Activated effector memory CD4-positive, alpha-beta T cell treated with Interleukin-2 at 50 U/mL for 16 hours (primary cell): ENCODE data around the gene EMID1.
"Not testable (repeated sequence)": the region's sequence is repeated elsewhere in the genome, so short reads cannot be mapped to it uniquely, and the experiment has no call there.

ENCODE experiments used
- DNase-seq: peaks from one replicate; pipeline ENCODE4 v3.0.0-alpha.2; 2020

Gene EMID1

GRCh38 chr22:29211466-29211865, 5.8 kb downstream of the EMID1 start:
- no peak for DNase-seq

GRCh38 chr22:29212743-29213142, 7.0 kb downstream of the EMID1 start:
- no peak for DNase-seq

GRCh38 chr22:29213493-29213892, 7.8 kb downstream of the EMID1 start:
- DNase-seq: no peak

GRCh38 chr22:29214232-29214631, 8.5 kb downstream of the EMID1 start:
- DNase-seq: no peak

GRCh38 chr22:29215012-29215860, 9.5 kb downstream of the EMID1 start:
- no peak for DNase-seq

- no peak for DNase-seq
Measured at GRCh38 chr22:29216011-29216872, 10.5 kb downstream of the EMID1 start.

- no peak for DNase-seq
Measured at GRCh38 chr22:29216873-29217666, 11.4 kb downstream of the EMID1 start.

GRCh38 chr22:29217827-29218757, 12.4 kb downstream of the EMID1 start:
- no peak for DNase-seq

- DNase-seq: no peak
Measured at GRCh38 chr22:29218758-29219408, 13.2 kb downstream of the EMID1 start.

- not testable (repeated sequence) for DNase-seq
Measured at GRCh38 chr22:29219409-29219782, 13.7 kb downstream of the EMID1 start.

- DNase-seq: no peak
Measured at GRCh38 chr22:29219881-29220670, 14.4 kb downstream of the EMID1 start.

GRCh38 chr22:29224121-29224858, 18.6 kb downstream of the EMID1 start:
- no peak for DNase-seq

- no peak for DNase-seq
Measured at GRCh38 chr22:29224859-29225410, 19.2 kb downstream of the EMID1 start.

- no peak for DNase-seq
Measured at GRCh38 chr22:29225422-29226090, 19.9 kb downstream of the EMID1 start.

GRCh38 chr22:29226351-29226981, 20.8 kb downstream of the EMID1 start:
- no peak for DNase-seq

GRCh38 chr22:29230972-29231875, 25.5 kb downstream of the EMID1 start:
- no peak for DNase-seq
